GM21360 (cell line): ENCODE results near the gene RNF220.

ENCODE experiments used
- ATAC-seq: cut with Tn5 transposase; IDR thresholded peaks from one replicate; pipeline ENCODE4 v1.9.1; 2021; ENCODE audit warnings: mild to moderate bottlenecking, moderate library complexity; ENCODE audit not compliant: unreplicated experiment

RNF220 gene

GRCh38 chr1:44406737-44407429, 1.8 kb downstream of the RNF220 start:
- ATAC-seq: no peak

- ATAC-seq: no peak
Observed at GRCh38 chr1:44407430-44408211, 2.6 kb downstream of the RNF220 start.

GRCh38 chr1:44408212-44408582, 3.1 kb downstream of the RNF220 start:
- ATAC-seq: no peak

- no peak for ATAC-seq
Observed at GRCh38 chr1:44408632-44409602, 3.9 kb downstream of the RNF220 start.

- ATAC-seq: no peak
Observed at GRCh38 chr1:44409757-44410156, 4.7 kb downstream of the RNF220 start.

- no peak for ATAC-seq
Observed at GRCh38 chr1:44411861-44412260, 6.8 kb downstream of the RNF220 start.

- ATAC-seq: no peak
Observed at GRCh38 chr1:44412601-44413000, 7.5 kb downstream of the RNF220 start.

- no peak for ATAC-seq
Observed at GRCh38 chr1:44413740-44414139, 8.7 kb downstream of the RNF220 start.

- ATAC-seq: no peak
Observed at GRCh38 chr1:44415013-44415412, 10.0 kb downstream of the RNF220 start.

GRCh38 chr1:44416408-44416807, 11.4 kb downstream of the RNF220 start:
- ATAC-seq: no peak

- no peak for ATAC-seq
Observed at GRCh38 chr1:44417351-44418021, 12.4 kb downstream of the RNF220 start.

GRCh38 chr1:44418022-44418673, 13.1 kb downstream of the RNF220 start:
- ATAC-seq: no peak

GRCh38 chr1:44419901-44420300, 14.8 kb downstream of the RNF220 start:
- no peak for ATAC-seq

GRCh38 chr1:44420535-44420934, 15.5 kb downstream of the RNF220 start:
- ATAC-seq: no peak

- no peak for ATAC-seq
Observed at GRCh38 chr1:44421446-44421884, 16.4 kb downstream of the RNF220 start.

- no peak for ATAC-seq
Observed at GRCh38 chr1:44422161-44422560, 17.1 kb downstream of the RNF220 start.

GRCh38 chr1:44423591-44424537, 18.8 kb downstream of the RNF220 start:
- no peak for ATAC-seq

- no peak for ATAC-seq
Observed at GRCh38 chr1:44424747-44425146, 19.7 kb downstream of the RNF220 start.
